D721Med (cell line): ENCODE results near the gene GRK3.

Experiments used
- DNase-seq: peaks from one replicate; pipeline ENCODE4 v3.0.0; 2011; ENCODE audit warnings: low spot score; ENCODE audit not compliant: insufficient read length
- FAIRE-seq: peaks from 2 replicates; lab custom pipeline; 2011; peaks lifted over from hg19 to GRCh38; lab: Jason Lieb, UNC
- TF ChIP-seq, protein P1 (sequence below): IDR thresholded peaks from 2 replicates; pipeline ENCODE4 v1.5.1; 2012; ENCODE audit warnings: mild to moderate bottlenecking, control low read depth; ENCODE audit not compliant: insufficient read depth; ENCODE audit errors: missing control alignments

Gene GRK3

DNA sequence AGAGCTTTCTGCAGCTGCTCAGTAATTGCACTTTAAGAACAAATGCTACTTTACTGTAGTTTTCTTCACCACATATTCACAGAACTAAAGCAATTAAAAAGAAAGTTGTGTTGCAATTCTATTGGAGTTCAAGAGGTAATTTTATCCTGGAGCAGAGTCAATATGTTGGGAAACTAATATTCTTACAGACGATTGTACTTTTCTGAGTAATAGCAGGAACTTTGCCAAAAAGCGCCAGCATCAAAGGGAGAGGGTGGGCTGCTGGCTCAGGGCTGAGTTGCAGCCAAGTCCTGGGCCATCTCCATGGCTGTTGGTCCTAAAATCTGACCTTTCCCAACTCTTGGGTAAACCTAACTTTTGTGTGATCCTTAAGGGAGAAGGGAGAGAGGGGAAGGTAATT, 104.0 kb downstream of the GRK3 start:
- no peak for FAIRE-seq

DNA sequence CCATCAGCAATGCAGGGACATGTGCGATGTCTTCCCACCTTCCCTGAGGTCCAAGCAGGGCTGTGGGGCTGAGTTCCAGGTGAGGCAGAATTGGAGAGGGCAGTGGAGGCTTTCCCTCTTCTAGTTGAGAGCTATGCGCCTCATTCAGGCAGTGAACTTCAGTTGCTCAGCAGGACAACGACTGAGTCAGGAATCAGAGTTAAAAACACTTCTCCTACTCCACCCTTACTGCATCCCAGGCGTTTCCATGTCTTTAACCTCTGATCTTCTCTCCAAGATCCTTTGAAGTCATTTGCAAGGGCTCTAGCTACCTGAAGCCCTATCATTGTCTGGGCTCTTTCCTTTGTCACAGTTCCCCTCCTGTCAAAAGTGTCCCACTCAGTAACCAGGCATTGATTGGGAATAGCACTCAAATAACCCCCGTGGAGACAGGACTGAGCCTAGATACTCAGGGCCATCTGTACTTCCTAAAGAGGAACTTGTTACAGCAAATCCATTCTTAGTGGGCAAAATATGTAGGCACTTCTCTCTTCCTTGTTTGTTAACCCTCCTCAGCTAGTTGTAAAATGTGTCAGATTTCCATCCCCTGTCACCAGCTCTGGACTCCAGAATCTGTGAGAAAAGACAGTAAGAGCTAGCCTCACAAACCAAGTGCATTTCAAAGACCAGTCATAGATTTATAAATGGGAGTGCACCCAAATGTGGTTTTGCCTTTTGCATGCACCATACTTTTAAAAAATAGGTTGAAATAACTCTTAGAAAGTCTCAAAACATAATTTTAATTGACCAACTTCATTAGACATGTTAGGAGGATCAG, 105.0 kb downstream of the GRK3 start:
- no peak for DNase-seq
- TF ChIP-seq, protein P1, sequence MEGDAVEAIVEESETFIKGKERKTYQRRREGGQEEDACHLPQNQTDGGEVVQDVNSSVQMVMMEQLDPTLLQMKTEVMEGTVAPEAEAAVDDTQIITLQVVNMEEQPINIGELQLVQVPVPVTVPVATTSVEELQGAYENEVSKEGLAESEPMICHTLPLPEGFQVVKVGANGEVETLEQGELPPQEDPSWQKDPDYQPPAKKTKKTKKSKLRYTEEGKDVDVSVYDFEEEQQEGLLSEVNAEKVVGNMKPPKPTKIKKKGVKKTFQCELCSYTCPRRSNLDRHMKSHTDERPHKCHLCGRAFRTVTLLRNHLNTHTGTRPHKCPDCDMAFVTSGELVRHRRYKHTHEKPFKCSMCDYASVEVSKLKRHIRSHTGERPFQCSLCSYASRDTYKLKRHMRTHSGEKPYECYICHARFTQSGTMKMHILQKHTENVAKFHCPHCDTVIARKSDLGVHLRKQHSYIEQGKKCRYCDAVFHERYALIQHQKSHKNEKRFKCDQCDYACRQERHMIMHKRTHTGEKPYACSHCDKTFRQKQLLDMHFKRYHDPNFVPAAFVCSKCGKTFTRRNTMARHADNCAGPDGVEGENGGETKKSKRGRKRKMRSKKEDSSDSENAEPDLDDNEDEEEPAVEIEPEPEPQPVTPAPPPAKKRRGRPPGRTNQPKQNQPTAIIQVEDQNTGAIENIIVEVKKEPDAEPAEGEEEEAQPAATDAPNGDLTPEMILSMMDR: no peak
- FAIRE-seq: no peak

More for the DNA sequence above, 104.0 kb downstream of the GRK3 start:
- TF ChIP-seq, protein P1: no peak
- no peak for DNase-seq

DNA sequence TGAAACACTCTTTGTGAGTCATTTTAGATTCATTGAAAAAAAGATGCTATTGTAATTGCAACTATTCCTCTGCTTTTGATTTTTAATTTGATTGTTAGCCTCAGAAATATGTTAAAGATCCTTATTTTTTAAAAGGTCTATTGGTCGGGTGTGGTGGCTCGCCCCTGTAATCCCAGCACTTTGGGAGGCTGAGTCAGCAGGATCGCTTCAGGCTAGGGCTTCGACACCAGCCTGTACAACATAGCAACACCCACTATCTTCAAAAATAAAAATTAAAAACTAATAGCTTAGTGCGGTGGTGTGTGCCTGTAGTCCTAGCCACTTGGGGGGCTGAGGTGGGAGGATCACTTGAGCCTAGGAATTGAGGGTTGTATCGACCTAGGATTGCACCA, 105.6 kb downstream of the GRK3 start:
- TF ChIP-seq, protein P1: no peak
- FAIRE-seq (no peak), DNase-seq (no peak)

DNA sequence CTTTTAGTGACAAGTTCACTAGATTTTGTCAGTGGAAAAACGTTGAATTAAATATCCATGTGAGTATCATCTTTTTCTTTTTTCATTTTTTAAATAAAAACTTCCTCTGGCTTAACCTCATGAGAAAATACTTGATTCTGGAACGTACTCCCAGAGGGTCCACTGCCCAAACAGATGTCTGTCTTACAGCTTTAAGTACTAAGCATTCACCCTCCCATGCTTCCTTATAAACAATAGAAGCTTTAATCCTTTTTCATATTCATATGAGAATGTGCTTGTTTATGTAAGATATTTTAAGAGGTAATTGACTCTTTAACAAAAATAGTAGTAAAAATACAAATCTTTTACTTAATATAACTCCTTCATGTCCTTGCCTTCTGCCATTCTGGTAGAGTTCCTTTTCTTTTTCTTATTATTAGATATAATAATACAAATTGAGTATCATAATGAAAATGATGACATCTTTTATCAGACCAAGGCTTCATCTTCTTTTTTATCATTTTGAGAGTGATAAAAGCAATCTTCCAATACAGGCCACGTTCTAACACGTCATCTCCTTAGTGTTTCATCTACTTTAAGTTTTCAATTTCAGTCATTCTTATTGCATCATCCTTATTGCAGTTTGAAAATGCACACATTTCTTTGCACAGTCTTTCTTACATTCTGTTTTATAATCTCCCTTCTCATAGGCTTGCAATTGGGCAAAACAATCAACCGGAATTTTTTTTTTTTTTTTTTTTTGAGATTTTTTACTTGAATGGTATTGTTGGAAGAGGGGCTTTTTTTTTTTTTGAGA, 108.0 kb downstream of the GRK3 start:
- FAIRE-seq (no peak), DNase-seq (no peak)
- TF ChIP-seq, protein P1: no peak

DNA sequence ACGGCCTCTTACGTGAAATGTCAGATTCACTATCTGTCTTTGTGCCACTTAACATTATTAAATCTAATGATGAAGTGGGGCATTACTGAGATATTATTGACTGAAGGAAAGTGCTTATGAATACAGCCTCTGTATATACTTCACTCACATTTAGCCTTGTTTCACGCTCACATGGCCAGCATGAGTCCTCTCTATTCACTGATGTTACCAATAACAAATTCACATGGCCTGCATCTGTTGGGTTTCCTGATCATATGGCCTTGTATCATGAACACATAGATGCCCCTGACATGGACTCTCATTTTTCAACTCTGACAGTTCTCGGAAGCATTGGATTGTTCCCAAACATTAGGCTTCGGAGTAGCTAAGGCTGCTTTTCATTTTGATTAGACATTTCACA, 109.2 kb downstream of the GRK3 start:
- DNase-seq (no peak), FAIRE-seq (no peak)
- TF ChIP-seq, protein P1: no peak

DNA sequence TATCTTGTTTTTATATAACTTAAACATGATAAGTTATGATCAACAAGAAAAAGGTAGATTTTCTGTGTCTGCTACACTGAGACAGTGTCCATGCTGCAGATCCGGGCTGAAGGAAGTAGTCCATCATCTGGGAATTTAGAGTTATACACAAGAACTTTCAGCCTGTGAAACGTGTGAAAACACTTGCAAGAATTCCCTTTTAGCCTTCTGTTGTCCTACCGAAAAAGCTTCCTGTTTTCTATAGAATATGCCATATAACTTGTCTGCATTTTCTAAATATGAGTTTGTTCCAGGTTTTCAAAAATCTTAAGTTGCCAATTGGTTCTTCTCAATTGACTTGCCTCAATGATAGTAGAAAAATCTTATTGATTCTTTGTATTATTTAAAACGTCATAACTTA, 113.2 kb downstream of the GRK3 start:
- TF ChIP-seq, protein P1: no peak
- DNase-seq (no peak), FAIRE-seq (no peak)
